Endothelial cell of coronary artery (primary cell): Measurements from ENCODE around the gene GARIN1A. TPM values are rescaled to one million over a fixed set of nuclear protein-coding genes. Genes with fewer than 3 reads are reported as not detected.

ENCODE experiments used
- total RNA-seq: library from RNA; depleted of rRNA; stranded (reverse); fragments of >200 nt; gene quantifications from 2 replicates; pipeline ENCODE4 v1.2.3, GENCODE V29; 2014

Gene GARIN1A
- 0.18 and 0.28 TPM in 2 replicates for total RNA-seq

GRCh38 chr7:128671992-128672391, at the start of gene GARIN1A:
Gene GARIN1A (plus strand): TSS chr7:128672292. CDS start chr7:128672398, 106 bp downstream.

Other genes starting within 250 kb of the GARIN1A start
- gene HILPDA, start 216.4 kb upstream of the GARIN1A start, total RNA-seq: 11.1 and 17.1 TPM in 2 replicates
- gene METTL2B, start 195.5 kb upstream of the GARIN1A start, total RNA-seq: 29.5 and 34.4 TPM in 2 replicates
- gene CALU, start 67.1 kb downstream of the GARIN1A start, total RNA-seq: 516 and 841 TPM in 2 replicates
- gene OPN1SW, start 103.5 kb downstream of the GARIN1A start, total RNA-seq: not detected in 2 replicates
- 2.3 and 3.6 TPM in 2 replicates for gene CCDC136, start 119.7 kb downstream of the GARIN1A start, total RNA-seq
- 152 and 239 TPM in 2 replicates for gene FLNC, start 158.1 kb downstream of the GARIN1A start, total RNA-seq
- gene ATP6V1F, start 190.6 kb downstream of the GARIN1A start, total RNA-seq: 74.5 and 76.3 TPM in 2 replicates
- not detected in 2 replicates for gene KCP, start 238.4 kb downstream of the GARIN1A start, total RNA-seq